Measurements from ENCODE around the gene DESI2.

DESI2 gene

DNA sequence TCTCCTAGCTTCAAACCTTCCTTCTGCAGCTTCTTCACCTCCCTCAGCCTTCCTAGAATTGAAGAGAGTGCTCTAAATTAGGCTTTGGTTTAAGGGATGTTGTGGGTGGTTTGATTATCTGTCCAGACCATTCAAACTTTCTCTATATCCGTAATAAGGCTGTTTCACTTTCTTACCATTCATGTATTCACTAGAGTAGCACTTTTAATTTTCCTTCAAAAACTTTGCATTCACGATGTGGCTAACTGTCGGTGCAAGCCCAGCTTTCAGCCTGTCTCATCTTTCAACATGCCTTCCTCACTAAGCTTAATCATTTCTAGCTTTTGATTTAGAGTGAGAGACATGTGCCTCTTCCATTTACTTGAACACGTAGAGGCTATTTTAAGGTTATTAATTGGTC, 26.2 kb upstream of the DESI2 start:
- TF ChIP-seq, protein P1, sequence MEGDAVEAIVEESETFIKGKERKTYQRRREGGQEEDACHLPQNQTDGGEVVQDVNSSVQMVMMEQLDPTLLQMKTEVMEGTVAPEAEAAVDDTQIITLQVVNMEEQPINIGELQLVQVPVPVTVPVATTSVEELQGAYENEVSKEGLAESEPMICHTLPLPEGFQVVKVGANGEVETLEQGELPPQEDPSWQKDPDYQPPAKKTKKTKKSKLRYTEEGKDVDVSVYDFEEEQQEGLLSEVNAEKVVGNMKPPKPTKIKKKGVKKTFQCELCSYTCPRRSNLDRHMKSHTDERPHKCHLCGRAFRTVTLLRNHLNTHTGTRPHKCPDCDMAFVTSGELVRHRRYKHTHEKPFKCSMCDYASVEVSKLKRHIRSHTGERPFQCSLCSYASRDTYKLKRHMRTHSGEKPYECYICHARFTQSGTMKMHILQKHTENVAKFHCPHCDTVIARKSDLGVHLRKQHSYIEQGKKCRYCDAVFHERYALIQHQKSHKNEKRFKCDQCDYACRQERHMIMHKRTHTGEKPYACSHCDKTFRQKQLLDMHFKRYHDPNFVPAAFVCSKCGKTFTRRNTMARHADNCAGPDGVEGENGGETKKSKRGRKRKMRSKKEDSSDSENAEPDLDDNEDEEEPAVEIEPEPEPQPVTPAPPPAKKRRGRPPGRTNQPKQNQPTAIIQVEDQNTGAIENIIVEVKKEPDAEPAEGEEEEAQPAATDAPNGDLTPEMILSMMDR (IDR thresholded peaks at IDR 0.05; ENCODE audit: control insufficient read depth, extremely low read depth, insufficient read depth) = no peak

DNA sequence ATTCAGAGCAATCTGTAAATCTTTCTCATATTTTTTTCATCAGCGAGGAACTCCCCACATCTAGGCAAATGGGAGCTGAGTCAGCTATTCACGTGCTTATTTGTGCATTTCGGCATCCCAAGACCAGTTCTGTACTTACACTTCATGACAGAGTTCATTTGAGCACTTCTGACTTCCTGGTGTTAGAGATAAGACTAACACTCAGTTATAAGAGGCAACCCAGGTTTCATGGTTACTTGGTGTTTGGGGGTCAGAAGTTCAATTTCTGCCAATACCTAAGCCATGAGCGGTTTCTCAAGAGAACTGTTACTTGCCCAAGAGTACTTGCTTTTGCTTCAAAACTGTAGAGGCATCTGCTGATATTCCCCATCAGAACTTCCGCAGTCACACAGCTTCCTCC, 24.1 kb upstream of the DESI2 start:
- no peak for DNase-seq (ENCODE audit: low read depth)
- TF ChIP-seq, protein P1 (IDR thresholded peaks at IDR 0.05; ENCODE audit: control insufficient read depth, extremely low read depth, insufficient read depth) = no peak
- H3K4me3 ChIP-seq (ENCODE audit: low read depth, low read length) = no peak overlapping the region

More for the DNA sequence above, 26.2 kb upstream of the DESI2 start:
- DNase-seq (ENCODE audit: low read depth) = no peak
- H3K4me3 ChIP-seq (ENCODE audit: low read depth, low read length) = no peak overlapping the region

DNA sequence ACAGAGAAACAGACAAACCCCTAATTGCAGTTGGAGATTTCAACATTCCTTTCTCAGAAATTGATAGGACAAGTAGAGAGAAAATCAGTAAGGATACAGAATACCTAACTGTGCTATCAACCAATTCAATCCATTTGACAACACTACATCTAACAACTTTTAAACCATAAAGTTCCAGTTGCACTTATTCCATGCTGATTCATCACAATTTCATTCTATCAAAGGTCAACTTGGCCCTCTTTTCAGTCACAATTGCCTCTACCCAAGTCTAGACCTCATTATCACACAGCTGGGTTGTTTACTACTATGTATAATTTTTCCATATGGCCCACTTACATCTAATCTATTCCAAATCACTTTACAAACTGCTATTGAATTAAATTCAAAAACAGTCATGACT, 19.8 kb upstream of the DESI2 start:
- H3K4me3 ChIP-seq (ENCODE audit: low read depth, low read length) = no peak overlapping the region
- TF ChIP-seq, protein P1 (IDR thresholded peaks at IDR 0.05; ENCODE audit: control insufficient read depth, extremely low read depth, insufficient read depth) = no peak
- DNase-seq (ENCODE audit: low read depth) = no peak

DNA sequence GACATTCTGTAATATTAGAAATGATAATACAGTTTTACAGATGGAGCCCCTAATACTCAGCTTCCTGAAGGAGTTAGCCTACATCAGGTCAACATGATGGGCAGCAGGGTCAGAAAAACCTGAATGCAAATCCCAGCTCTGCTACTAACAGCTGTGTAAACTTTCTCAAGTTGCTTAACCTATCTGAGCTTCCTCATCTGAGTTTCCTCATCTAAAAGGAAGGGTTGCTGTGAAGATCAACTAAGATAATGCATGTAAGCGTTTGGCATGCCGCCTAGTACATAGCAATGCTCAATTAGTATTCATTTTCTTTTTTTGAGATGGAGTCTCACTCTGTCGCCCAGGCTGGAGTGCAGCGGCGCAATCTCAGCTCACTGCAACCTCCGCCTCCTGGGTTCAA, 18.4 kb upstream of the DESI2 start:
- TF ChIP-seq, protein P1 (IDR thresholded peaks at IDR 0.05; ENCODE audit: control insufficient read depth, extremely low read depth, insufficient read depth) = no peak
- no peak overlapping the region for H3K4me3 ChIP-seq (ENCODE audit: low read depth, low read length)
- DNase-seq (ENCODE audit: low read depth) = no peak

DNA sequence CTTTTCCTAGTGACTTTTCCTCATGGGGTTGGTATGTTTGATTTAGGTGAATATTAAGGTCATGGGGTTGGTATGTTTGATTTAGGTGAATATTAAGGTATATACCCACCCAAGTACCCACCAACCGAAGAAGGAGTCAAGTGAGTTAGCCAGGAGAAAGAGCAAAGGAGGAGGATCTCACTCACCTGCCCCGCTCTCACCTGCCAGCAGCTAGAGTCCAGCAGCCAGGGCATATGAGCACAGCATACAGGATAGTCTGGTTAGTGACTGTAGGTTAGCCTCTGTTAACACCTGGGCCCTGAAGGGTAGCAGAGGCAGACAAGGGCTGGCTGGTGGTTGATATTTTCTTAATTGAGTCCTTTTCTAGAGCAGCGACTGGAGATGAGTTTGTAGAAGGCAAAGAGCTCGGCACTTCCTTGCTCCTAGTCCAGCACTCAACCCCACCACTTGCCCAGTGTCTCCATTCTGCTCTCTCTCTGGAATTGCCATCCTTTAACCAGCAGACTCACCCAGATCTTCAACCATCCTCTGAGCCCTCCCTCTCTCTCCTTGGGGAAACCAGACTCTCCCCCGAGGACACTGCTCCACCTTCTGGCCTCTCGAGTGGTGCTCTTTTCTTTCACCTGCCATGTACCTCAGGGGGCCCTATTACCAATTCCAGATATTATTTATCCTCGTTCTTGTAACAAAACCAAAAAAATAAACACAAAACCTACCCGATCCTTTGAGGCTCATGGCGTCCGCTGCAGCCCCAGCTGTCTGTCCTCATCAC, 16.3 kb upstream of the DESI2 start:
- TF ChIP-seq, protein P1 (IDR thresholded peaks at IDR 0.05; ENCODE audit: control insufficient read depth, extremely low read depth, insufficient read depth) = no peak
- H3K4me3 ChIP-seq (ENCODE audit: low read depth, low read length) = no peak overlapping the region
- no peak for DNase-seq (ENCODE audit: low read depth)

DNA sequence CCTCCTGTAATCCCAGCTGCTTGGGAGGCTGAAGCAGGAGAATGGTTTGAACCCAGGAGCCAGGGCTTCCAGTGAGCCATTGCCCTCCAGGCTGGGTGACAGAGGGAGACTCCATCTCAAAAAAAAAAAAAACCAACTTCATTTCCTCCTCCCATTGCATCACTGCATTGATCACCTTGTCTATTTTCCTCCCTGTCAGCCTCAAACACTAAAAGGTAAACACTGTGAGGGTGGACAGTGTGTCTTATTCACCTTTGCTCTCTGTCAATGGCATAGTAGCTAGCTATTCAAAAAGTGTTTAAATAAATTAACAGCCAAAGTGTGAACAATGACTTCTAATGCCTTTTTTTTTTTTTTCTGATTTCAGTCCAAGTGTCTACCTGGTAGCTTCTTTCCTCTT, 13.4 kb upstream of the DESI2 start:
- no peak overlapping the region for H3K4me3 ChIP-seq (ENCODE audit: low read depth, low read length)
- no peak for DNase-seq (ENCODE audit: low read depth)
- TF ChIP-seq, protein P1 (IDR thresholded peaks at IDR 0.05; ENCODE audit: control insufficient read depth, extremely low read depth, insufficient read depth) = no peak

DNA sequence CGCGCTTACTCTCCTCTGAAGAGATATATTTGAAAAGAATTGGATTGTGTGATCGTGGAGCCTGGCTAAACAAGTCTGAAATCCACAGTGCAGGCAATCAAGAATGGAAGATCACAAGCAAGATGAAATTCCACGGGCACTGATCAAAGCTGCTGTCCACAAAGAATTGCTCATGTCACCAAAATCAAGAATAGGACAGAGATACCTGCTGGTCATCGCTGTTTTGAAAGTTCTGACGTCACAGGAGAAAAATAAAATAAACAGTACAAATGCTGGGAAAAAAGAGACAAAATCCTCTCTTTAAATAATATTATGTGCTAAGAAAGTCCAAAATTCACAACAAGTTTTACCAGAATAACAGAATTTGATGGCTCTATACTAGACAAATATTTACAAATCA, 12.0 kb upstream of the DESI2 start:
- DNase-seq (ENCODE audit: low read depth) = no peak
- TF ChIP-seq, protein P1 (IDR thresholded peaks at IDR 0.05; ENCODE audit: control insufficient read depth, extremely low read depth, insufficient read depth) = no peak
- H3K4me3 ChIP-seq (ENCODE audit: low read depth, low read length) = no peak overlapping the region
